ENCODE results near the gene FAM13A.

Gene FAM13A

GRCh38 chr4:88993246-88993645 lies 63.7 kb downstream of the FAM13A start:
- H3K27me3 ChIP-seq (ENCODE audit: control insufficient read depth, insufficient read depth, low read length): no peaks in the 10 kb centered on the region

DNA sequence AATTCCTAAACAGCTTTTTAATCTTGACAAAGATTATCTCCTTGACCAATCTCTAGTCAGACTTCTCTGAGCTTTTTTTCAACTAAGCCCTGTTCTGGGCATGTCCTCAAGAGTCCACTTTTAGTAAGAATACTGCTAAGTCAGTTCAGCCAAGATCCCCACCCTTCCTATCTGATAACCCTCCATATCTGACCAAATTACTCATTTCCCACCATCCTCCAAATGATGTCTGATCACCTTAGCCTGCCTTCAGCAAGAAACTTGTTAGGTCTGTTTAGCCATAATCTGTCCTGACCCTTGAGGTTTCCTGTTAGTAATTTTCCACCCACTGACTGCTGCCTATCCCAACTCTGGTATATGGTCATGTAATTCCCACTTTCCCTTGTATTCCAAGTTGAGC lies 65.2 kb downstream of the FAM13A start:
- Histone ChIP-seq H3K4me3 (ENCODE audit: low read length) (no peak overlapping the region), H3K27me3 (ENCODE audit: control insufficient read depth, insufficient read depth, low read length) (no peaks in the 10 kb centered on the region), H3K4me1 (ENCODE audit: control insufficient read depth, insufficient read depth, low read length) (no peaks in the 10 kb centered on the region), H3K36me3 (ENCODE audit: control insufficient read depth, insufficient read depth, low read length) (no peaks in the 10 kb centered on the region), H3K9ac (ENCODE audit: low read length) (no peak overlapping the region), H3K9me3 (ENCODE audit: control insufficient read depth, low read length) (no peaks in the 10 kb centered on the region)

More at GRCh38 chr4:88993246-88993645, 63.7 kb downstream of the FAM13A start:
- no peak overlapping the region for H3K9ac ChIP-seq (ENCODE audit: low read length)
- H3K4me1 ChIP-seq (ENCODE audit: control insufficient read depth, insufficient read depth, low read length): peaks cover 4% of the 10 kb centered on the region
- no peaks in the 10 kb centered on the region for H3K9me3 ChIP-seq (ENCODE audit: control insufficient read depth, low read length)
- no peaks in the 10 kb centered on the region for H3K36me3 ChIP-seq (ENCODE audit: control insufficient read depth, insufficient read depth, low read length)
- H3K4me3 ChIP-seq (ENCODE audit: low read length): no peak overlapping the region

DNA sequence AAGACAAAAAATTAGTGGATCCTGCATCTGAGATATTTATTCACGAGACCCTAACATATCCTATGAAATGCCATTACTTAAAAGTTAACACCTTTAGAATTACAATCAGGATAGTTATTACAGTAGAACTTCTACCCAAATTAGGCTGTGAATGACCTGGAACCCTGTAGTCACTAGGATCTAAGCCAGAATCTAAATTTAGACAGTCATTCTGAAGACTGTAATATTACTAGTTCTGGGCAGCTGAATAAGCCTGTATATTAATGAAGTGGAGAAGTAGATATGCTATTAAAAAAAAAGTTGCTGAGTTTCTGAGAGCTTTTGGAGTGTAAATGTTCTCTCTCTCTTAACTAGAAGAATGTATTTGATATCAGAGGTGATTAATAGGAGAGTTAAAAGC lies 67.0 kb downstream of the FAM13A start:
- Histone ChIP-seq H3K9ac (ENCODE audit: low read length) (no peak overlapping the region), H3K9me3 (ENCODE audit: control insufficient read depth, low read length) (no peaks in the 10 kb centered on the region), H3K4me1 (ENCODE audit: control insufficient read depth, insufficient read depth, low read length) (no peaks in the 10 kb centered on the region), H3K36me3 (ENCODE audit: control insufficient read depth, insufficient read depth, low read length) (no peaks in the 10 kb centered on the region), H3K4me3 (ENCODE audit: low read length) (no peak overlapping the region), H3K27me3 (ENCODE audit: control insufficient read depth, insufficient read depth, low read length) (no peaks in the 10 kb centered on the region)

DNA sequence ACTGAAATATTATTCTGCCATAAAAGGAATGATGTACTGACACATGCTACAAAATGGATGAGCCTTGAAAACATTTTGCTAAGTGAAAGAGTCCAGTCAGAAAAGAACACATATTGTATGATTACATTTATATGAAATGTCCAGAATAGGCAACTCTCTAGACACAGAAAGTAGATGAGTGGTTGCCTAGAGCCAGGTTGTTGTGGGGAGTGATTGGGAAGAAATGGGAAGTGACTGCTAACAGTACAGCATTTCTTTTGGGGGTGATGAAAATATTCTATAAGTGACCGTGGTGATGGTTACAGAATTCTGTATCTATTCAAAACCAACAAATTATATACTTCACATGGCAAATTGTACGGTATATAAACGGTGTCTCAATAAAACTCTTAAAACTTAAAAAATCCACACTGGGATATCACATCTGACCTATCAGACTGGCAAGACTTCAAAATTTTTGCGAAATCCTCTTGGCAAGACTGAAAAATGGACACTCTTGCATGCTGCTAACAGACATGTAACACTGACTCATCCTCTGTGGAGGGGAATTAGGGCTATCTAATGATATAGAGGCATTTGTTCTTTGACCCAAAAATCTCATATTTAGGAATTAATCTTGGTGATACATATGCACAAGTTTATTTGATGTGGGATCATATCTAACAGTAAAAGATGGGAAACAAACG lies 71.8 kb downstream of the FAM13A start:
- no peak overlapping the region for H3K9ac ChIP-seq (ENCODE audit: low read length)
- H3K9me3 ChIP-seq (ENCODE audit: control insufficient read depth, low read length): no peaks in the 10 kb centered on the region
- H3K27me3 ChIP-seq (ENCODE audit: control insufficient read depth, insufficient read depth, low read length): no peaks in the 10 kb centered on the region
- H3K36me3 ChIP-seq (ENCODE audit: control insufficient read depth, insufficient read depth, low read length): no peaks in the 10 kb centered on the region
- H3K4me3 ChIP-seq (ENCODE audit: low read length): no peak overlapping the region
- H3K4me1 ChIP-seq (ENCODE audit: control insufficient read depth, insufficient read depth, low read length): no peaks in the 10 kb centered on the region

DNA sequence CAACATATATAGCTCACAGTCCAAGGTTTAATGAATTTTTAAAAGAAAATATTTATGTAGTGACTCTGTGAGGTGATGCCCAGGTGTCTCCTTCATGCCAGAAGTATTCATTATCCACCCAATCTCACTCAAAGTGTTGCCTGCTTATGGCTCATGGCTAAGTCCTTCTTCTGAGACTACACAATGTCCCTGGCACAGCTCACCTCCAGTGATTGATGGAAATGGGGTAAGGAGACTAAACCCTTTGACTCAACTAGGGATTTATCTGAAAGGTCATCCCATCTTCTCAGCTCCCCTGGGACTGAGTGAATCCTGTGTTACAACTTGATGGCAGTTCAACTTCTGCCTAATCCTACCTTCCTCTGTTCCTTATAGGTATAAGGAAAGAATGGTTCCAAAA lies 74.2 kb downstream of the FAM13A start:
- Histone ChIP-seq H3K4me1 (ENCODE audit: control insufficient read depth, insufficient read depth, low read length) (no peaks in the 10 kb centered on the region), H3K9ac (ENCODE audit: low read length) (no peak overlapping the region), H3K4me3 (ENCODE audit: low read length) (no peak overlapping the region), H3K27me3 (ENCODE audit: control insufficient read depth, insufficient read depth, low read length) (no peaks in the 10 kb centered on the region), H3K9me3 (ENCODE audit: control insufficient read depth, low read length) (no peaks in the 10 kb centered on the region), H3K36me3 (ENCODE audit: control insufficient read depth, insufficient read depth, low read length) (no peaks in the 10 kb centered on the region)

DNA sequence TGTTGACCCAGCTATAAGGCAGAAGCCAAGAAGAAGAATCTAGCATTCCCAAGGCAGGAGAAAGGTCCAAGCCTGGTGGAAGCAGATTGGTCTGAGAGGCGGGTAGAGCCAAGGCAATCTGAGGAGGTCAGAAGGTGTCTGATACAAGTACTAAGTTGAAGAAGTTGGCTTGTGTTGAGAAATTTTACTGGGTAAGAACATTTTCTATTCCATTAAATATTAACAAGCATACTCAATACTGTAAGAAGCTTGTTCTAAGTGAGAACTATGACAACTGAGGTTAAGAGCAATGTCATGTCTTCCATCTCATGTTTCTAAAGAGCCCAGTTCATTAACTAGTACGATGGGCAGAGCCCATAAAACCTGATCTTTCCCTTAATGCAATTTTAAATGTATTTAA lies 75.0 kb downstream of the FAM13A start:
- no peaks in the 10 kb centered on the region for H3K27me3 ChIP-seq (ENCODE audit: control insufficient read depth, insufficient read depth, low read length)
- no peak overlapping the region for H3K4me3 ChIP-seq (ENCODE audit: low read length)
- no peaks in the 10 kb centered on the region for H3K4me1 ChIP-seq (ENCODE audit: control insufficient read depth, insufficient read depth, low read length)
- no peaks in the 10 kb centered on the region for H3K36me3 ChIP-seq (ENCODE audit: control insufficient read depth, insufficient read depth, low read length)
- no peaks in the 10 kb centered on the region for H3K9me3 ChIP-seq (ENCODE audit: control insufficient read depth, low read length)
- H3K9ac ChIP-seq (ENCODE audit: low read length): no peak overlapping the region

GRCh38 chr4:88981556-88981955 lies 75.4 kb downstream of the FAM13A start:
- Histone ChIP-seq H3K36me3 (ENCODE audit: control insufficient read depth, insufficient read depth, low read length) (no peaks in the 10 kb centered on the region), H3K9me3 (ENCODE audit: control insufficient read depth, low read length) (no peaks in the 10 kb centered on the region), H3K27me3 (ENCODE audit: control insufficient read depth, insufficient read depth, low read length) (no peaks in the 10 kb centered on the region), H3K4me1 (ENCODE audit: control insufficient read depth, insufficient read depth, low read length) (no peaks in the 10 kb centered on the region), H3K9ac (ENCODE audit: low read length) (no peak overlapping the region), H3K4me3 (ENCODE audit: low read length) (no peak overlapping the region)

DNA sequence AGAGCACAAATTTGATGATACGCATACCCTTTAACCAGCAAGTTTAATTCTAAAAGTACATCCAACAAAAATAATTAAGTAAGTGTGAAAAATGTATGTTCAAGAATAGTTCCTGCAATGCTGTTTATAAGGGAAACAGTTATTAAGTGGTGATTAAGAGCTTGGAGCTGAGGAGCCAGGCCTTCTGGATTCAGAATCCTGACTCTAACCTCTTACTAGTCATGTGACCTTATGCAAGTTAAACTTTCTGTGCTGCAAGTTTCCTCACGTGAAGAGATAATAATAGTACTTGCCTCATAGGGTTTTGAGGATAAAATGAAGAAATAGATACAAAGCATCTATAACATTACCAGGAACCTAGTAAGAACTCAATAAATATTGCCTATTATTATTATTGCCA lies 77.7 kb downstream of the FAM13A start:
- no peaks in the 10 kb centered on the region for H3K4me1 ChIP-seq (ENCODE audit: control insufficient read depth, insufficient read depth, low read length)
- no peaks in the 10 kb centered on the region for H3K9me3 ChIP-seq (ENCODE audit: control insufficient read depth, low read length)
- H3K36me3 ChIP-seq (ENCODE audit: control insufficient read depth, insufficient read depth, low read length): no peaks in the 10 kb centered on the region
- H3K4me3 ChIP-seq (ENCODE audit: low read length): no peak overlapping the region
- no peak overlapping the region for H3K9ac ChIP-seq (ENCODE audit: low read length)
- no peaks in the 10 kb centered on the region for H3K27me3 ChIP-seq (ENCODE audit: control insufficient read depth, insufficient read depth, low read length)

DNA sequence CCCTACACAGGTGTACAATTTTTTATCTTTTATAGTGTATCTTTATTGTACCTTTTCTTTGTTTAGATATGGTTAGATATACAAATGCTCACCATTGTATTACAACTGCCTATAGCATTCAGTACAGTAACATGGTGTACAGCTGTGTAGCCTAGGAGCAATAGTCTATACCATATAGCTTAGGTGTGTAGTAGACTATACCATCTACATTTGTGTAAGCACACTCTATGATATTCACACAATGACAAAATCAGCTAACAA lies 80.3 kb downstream of the FAM13A start:
- Histone ChIP-seq H3K9ac (ENCODE audit: low read length) (no peak overlapping the region), H3K4me1 (ENCODE audit: control insufficient read depth, insufficient read depth, low read length) (no peaks in the 10 kb centered on the region), H3K36me3 (ENCODE audit: control insufficient read depth, insufficient read depth, low read length) (no peaks in the 10 kb centered on the region), H3K9me3 (ENCODE audit: control insufficient read depth, low read length) (no peaks in the 10 kb centered on the region), H3K4me3 (ENCODE audit: low read length) (no peak overlapping the region), H3K27me3 (ENCODE audit: control insufficient read depth, insufficient read depth, low read length) (no peaks in the 10 kb centered on the region)

DNA sequence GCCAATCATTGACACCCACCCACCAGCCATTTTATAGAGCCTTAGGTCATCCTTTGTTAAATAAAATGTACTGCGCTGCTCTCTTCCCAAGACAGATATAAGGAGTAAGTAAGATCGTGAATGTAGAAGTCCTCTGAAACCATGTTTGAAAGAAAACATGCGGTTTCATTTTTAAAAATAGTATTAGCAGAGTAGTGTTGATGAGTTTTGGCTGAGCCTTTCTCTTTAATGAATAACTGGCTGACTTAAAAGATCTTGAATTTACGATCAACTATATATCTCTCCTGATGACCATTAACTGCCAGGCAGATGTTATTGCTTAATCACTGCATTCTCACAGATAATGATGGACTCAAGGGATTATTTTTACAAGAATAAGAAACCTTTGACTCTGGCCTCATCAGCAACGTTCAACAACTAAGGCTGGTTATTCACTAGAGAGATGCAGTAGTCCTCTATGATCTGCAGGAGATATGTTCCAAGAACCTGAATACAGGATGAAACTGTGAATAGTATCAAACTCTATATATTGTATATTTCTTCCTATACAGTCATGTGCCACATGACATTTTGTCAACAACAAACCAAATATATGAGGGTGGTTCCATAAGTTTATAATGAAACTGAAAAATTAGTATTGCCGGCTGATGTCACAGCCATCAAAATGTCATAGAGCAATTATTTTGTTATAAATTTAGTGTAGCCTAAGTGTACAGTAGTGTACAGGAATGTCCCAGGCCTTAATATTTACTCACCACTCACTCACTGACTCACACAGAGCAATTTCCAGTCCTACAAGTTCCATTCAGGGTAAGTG lies 80.8 kb downstream of the FAM13A start:
- Histone ChIP-seq H3K36me3 (ENCODE audit: control insufficient read depth, insufficient read depth, low read length) (no peaks in the 10 kb centered on the region), H3K4me1 (ENCODE audit: control insufficient read depth, insufficient read depth, low read length) (no peaks in the 10 kb centered on the region), H3K27me3 (ENCODE audit: control insufficient read depth, insufficient read depth, low read length) (no peaks in the 10 kb centered on the region), H3K9ac (ENCODE audit: low read length) (no peak overlapping the region), H3K9me3 (ENCODE audit: control insufficient read depth, low read length) (no peaks in the 10 kb centered on the region), H3K4me3 (ENCODE audit: low read length) (no peak overlapping the region)

DNA sequence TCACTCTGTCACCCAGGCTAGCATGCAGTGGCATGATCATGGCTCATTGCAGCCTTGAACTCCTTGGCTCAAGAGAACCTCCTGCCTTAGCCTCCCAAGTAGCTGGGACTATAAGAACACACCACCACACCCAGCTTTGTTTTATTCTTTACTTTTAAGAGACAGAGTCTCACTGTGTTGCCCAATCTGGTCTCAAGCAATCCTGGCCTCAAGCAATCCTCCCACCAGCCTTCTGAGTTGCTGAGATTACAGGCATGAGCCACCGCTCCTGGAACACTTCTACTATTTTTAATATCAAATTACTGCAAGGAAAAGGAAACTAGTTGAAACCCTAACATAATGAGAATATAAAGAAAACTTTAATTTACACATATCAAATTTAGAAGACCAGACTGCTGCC lies 85.4 kb downstream of the FAM13A start:
- Histone ChIP-seq H3K36me3 (ENCODE audit: control insufficient read depth, insufficient read depth, low read length) (no peaks in the 10 kb centered on the region), H3K4me3 (ENCODE audit: low read length) (no peak overlapping the region), H3K9me3 (ENCODE audit: control insufficient read depth, low read length) (no peaks in the 10 kb centered on the region), H3K9ac (ENCODE audit: low read length) (no peak overlapping the region), H3K4me1 (ENCODE audit: control insufficient read depth, insufficient read depth, low read length) (peaks cover 13% of the 10 kb centered on the region), H3K27me3 (ENCODE audit: control insufficient read depth, insufficient read depth, low read length) (no peaks in the 10 kb centered on the region)

DNA sequence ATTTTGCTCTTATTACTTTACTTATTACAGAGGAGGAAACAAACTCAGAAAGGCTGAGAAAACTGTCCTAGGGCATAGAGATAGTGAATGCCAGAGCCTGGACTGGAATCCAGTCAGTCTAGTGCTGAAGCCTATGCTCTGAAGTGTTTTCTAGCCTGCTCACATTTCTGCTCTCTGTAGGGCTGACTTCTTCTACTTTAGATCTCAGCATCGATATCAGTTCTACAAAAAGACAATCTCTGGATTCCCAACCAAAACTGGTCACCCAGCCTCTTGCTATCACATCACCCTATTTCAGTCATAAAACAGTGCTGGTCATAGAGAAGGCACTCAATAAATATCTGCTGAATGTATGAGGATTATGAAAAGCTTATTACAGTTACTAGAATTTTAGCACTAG lies 87.2 kb downstream of the FAM13A start:
- Histone ChIP-seq H3K36me3 (ENCODE audit: control insufficient read depth, insufficient read depth, low read length) (no peaks in the 10 kb centered on the region), H3K9ac (ENCODE audit: low read length) (no peak overlapping the region), H3K27me3 (ENCODE audit: control insufficient read depth, insufficient read depth, low read length) (no peaks in the 10 kb centered on the region), H3K4me3 (ENCODE audit: low read length) (no peak overlapping the region), H3K9me3 (ENCODE audit: control insufficient read depth, low read length) (no peaks in the 10 kb centered on the region), H3K4me1 (ENCODE audit: control insufficient read depth, insufficient read depth, low read length) (peaks cover 13% of the 10 kb centered on the region)

Data from mucosa of stomach (tissue), 1 donor.